WTC11 (cell line): ENCODE results near the gene PNLIP. TPM values are rescaled to one million over a fixed set of nuclear protein-coding genes. Genes with fewer than 3 reads are reported as not detected.
A peak's percentile ranks its signal among the peaks of the same experiment; 100 is the strongest.

ENCODE experiments used
- ATAC-seq: fragments of 200-7000 bp; cut with Tn5 transposase; 2 replicates; pipeline ENCODE4 v1.10.0; 2021; ENCODE audit warnings: mild to moderate bottlenecking, moderate library complexity
- CTCF ChIA-PET: fragments of 300-600 bp; sonication (Branson Sonifier 250); formaldehyde crosslinking; loops from one replicate; lab custom pipeline; 2021; ENCODE audit warnings: antibody characterized with exemption; lab: Charles Lee
- POLR2A ChIA-PET: fragments of 350-600 bp; sonication (Branson Sonifier 250); formaldehyde crosslinking; loops from one replicate; lab custom pipeline; 2021; ENCODE audit warnings: antibody characterized with exemption; lab: Charles Lee
- DNase-seq: peaks from one replicate; pipeline ENCODE4 v3.0.0; 2021; ENCODE audit warnings: low spot score
- H3K27ac Mint-ChIP-seq: 2 replicates; pipeline ENCODE4 v1.8.0; 2021; ENCODE audit warnings: mixed read lengths
- H3K27me3 Mint-ChIP-seq: 2 replicates; pipeline ENCODE4 v1.8.0; 2021; ENCODE audit warnings: low read depth, mild to moderate bottlenecking, moderate library complexity, mixed read lengths
- H3K36me3 Mint-ChIP-seq: 2 replicates; pipeline ENCODE4 v1.8.0; 2021; ENCODE audit warnings: mixed read lengths
- H3K4me1 Mint-ChIP-seq: 2 replicates; pipeline ENCODE4 v1.8.0; 2022; ENCODE audit warnings: mixed read lengths
- H3K4me3 Mint-ChIP-seq: 2 replicates; pipeline ENCODE4 v1.8.0; 2021; ENCODE audit warnings: mild to moderate bottlenecking, moderate library complexity, mixed read lengths
- H3K9me3 Mint-ChIP-seq: 2 replicates; pipeline ENCODE4 v1.8.0; 2021; ENCODE audit warnings: mixed read lengths
- CREM ChIP-seq: sonication (generic); formaldehyde crosslinking; IDR thresholded peaks from 2 replicates; pipeline ENCODE4 v1.8.1; 2022; ENCODE audit warnings: mild to moderate bottlenecking, missing genetic modification reagents, moderate library complexity
- FOXP1 ChIP-seq: sonication (generic); formaldehyde crosslinking; IDR thresholded peaks from 2 replicates; pipeline ENCODE4 v1.8.0; 2022; ENCODE audit warnings: missing genetic modification reagents, mild to moderate bottlenecking, moderate library complexity, borderline replicate concordance
- IRF2 ChIP-seq: sonication (generic); formaldehyde crosslinking; IDR thresholded peaks from 2 replicates; pipeline ENCODE4 v1.8.0; 2022; ENCODE audit warnings: low read depth, missing genetic modification reagents, borderline replicate concordance
- MYBL2 ChIP-seq: sonication (generic); formaldehyde crosslinking; IDR thresholded peaks from 2 replicates; pipeline ENCODE4 v1.8.1; 2023; ENCODE audit warnings: mild to moderate bottlenecking, moderate library complexity, missing genetic modification reagents
- NFE2L1 ChIP-seq: sonication (generic); formaldehyde crosslinking; IDR thresholded peaks from 2 replicates; pipeline ENCODE4 v1.8.1; 2023; ENCODE audit warnings: missing genetic modification reagents
- NR3C1 ChIP-seq: sonication (generic); formaldehyde crosslinking; conservative IDR thresholded peaks from 2 replicates; pipeline ENCODE4 v1.8.1; 2023; ENCODE audit warnings: low read depth, mild to moderate bottlenecking, missing genetic modification reagents
- RORB ChIP-seq: fragments of 250-450 bp; sonication (Bioruptor Pico); IDR thresholded peaks from 2 replicates; pipeline ENCODE4 v1.9.0; 2021; ENCODE audit warnings: mild to moderate bottlenecking
- TEAD4 ChIP-seq: sonication (generic); formaldehyde crosslinking; IDR thresholded peaks from 2 replicates; pipeline ENCODE4 v1.8.0; 2022; ENCODE audit warnings: mild to moderate bottlenecking, missing genetic modification reagents
- TP53 ChIP-seq: sonication (generic); formaldehyde crosslinking; IDR thresholded peaks from 2 replicates; pipeline ENCODE4 v1.8.1; 2023; ENCODE audit warnings: mild to moderate bottlenecking, missing genetic modification reagents
- total RNA-seq: library from RNA; stranded (reverse); gene quantifications from 3 replicates; pipeline ENCODE4 v1.2.3, GENCODE V29; 2021
- TF ChIP-seq, protein P1 (sequence below): sonication (generic); formaldehyde crosslinking; IDR thresholded peaks from 2 replicates; pipeline ENCODE4 v1.8.1; 2022; ENCODE audit warnings: low read depth, missing genetic modification reagents, borderline replicate concordance
- TF ChIP-seq, protein P2 (sequence below): sonication (generic); formaldehyde crosslinking; IDR thresholded peaks from 2 replicates; pipeline ENCODE4 v1.8.0; 2022; ENCODE audit warnings: mild to moderate bottlenecking, missing genetic modification reagents
- TF ChIP-seq, protein P3 (sequence below): sonication (generic); formaldehyde crosslinking; IDR thresholded peaks from 2 replicates; pipeline ENCODE4 v1.8.1; 2023; ENCODE audit warnings: mild to moderate bottlenecking, missing genetic modification reagents
- TF ChIP-seq, protein P4 (sequence below): sonication (generic); formaldehyde crosslinking; IDR thresholded peaks from 2 replicates; pipeline ENCODE4 v1.8.1; 2023; ENCODE audit warnings: mild to moderate bottlenecking, moderate library complexity, missing genetic modification reagents
- TF ChIP-seq, protein P5 (sequence below): sonication (generic); formaldehyde crosslinking; IDR thresholded peaks from 2 replicates; pipeline ENCODE4 v1.8.1; 2023; ENCODE audit warnings: mild to moderate bottlenecking, missing genetic modification reagents, moderate library complexity
- TF ChIP-seq, protein P6 (sequence below): sonication (generic); formaldehyde crosslinking; IDR thresholded peaks from 2 replicates; pipeline ENCODE4 v1.8.0; 2022; ENCODE audit warnings: mild to moderate bottlenecking, missing genetic modification reagents
- TF ChIP-seq, protein P7 (sequence below): sonication (generic); formaldehyde crosslinking; IDR thresholded peaks from 2 replicates; pipeline ENCODE4 v1.8.1; 2022; ENCODE audit warnings: missing genetic modification reagents, borderline replicate concordance

PNLIP gene
- total RNA-seq, 1 experiment from 2014 or later: 1.6 TPM

DNA sequence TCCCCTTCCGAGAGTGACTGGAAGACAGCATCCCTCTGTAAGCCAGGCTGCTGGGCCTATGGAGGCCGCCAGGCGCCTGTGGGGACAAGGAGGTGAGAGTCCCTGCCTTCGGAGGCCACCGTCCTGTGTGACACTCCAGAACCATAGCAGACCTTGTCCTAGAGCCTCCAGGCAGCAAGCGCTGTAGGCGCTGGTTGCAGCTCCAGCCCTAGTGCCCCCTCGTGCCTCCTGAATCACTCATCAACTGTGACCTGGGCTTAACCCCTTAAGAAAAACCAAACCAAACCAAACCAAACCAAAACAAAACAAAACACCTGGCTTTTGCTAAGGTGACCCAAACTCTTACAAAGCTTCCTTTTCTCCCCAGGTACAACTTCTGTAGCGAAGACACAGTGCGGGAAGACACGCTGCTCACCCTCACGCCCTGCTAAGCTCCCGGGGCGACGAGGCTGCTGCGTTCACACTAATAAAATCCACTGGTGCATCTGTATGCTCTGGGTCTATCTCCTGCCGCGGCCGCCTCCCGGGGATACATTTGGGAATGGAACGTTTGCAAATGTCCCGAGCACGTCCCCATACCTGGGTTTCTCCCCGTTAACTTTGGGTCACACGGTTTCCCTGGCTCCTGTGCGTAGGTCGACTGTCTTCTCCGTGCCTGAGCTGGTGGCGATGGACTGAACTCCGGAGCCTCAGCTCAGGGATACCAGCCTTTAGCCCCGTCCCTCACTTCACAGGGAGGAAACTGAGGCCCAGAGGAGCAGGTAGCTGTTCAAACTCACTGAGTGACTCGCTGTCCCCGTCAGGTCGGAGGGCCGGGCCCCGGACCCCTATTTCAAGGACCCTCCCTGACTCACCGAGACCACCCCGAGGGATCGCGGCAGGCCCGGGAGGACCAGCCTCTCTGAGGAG is 63.2 kb downstream of the PNLIP start:
- ChIA-PET POLR2A (no interaction called here), CTCF (interaction anchor here (0.7 to 1.4 kb wide), 3 partner anchors 9 to 46 kb away, joined by 4 to 8 read pairs (median 5); no protein-coding TSS in a partner anchor)
- Mint-ChIP-seq H3K27me3 (peaks cover 18% of the 10 kb centered on the region), H3K36me3 (no peaks in the 10 kb centered on the region), H3K9me3 (peaks cover 8% of the 10 kb centered on the region), H3K4me1 (peaks cover 9% of the 10 kb centered on the region), H3K27ac (no peak overlapping the region), H3K4me3 (peak overlapping the region; percentile 78)
- TF ChIP-seq, protein P1, sequence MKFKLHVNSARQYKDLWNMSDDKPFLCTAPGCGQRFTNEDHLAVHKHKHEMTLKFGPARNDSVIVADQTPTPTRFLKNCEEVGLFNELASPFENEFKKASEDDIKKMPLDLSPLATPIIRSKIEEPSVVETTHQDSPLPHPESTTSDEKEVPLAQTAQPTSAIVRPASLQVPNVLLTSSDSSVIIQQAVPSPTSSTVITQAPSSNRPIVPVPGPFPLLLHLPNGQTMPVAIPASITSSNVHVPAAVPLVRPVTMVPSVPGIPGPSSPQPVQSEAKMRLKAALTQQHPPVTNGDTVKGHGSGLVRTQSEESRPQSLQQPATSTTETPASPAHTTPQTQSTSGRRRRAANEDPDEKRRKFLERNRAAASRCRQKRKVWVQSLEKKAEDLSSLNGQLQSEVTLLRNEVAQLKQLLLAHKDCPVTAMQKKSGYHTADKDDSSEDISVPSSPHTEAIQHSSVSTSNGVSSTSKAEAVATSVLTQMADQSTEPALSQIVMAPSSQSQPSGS (CRISPR knock-in tag): no peak
- TF ChIP-seq FOXP1 (CRISPR knock-in tag) (no peak), NR3C1 (CRISPR knock-in tag) (no peak), RORB (no peak), TP53 (CRISPR knock-in tag) (no peak), IRF2 (CRISPR knock-in tag) (no peak), TEAD4 (CRISPR knock-in tag) (no peak), CREM (CRISPR knock-in tag) (no peak), NFE2L1 (no peak)
- TF ChIP-seq, protein P2, sequence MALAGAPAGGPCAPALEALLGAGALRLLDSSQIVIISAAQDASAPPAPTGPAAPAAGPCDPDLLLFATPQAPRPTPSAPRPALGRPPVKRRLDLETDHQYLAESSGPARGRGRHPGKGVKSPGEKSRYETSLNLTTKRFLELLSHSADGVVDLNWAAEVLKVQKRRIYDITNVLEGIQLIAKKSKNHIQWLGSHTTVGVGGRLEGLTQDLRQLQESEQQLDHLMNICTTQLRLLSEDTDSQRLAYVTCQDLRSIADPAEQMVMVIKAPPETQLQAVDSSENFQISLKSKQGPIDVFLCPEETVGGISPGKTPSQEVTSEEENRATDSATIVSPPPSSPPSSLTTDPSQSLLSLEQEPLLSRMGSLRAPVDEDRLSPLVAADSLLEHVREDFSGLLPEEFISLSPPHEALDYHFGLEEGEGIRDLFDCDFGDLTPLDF (CRISPR knock-in tag): no peak
- TF ChIP-seq, protein P3, sequence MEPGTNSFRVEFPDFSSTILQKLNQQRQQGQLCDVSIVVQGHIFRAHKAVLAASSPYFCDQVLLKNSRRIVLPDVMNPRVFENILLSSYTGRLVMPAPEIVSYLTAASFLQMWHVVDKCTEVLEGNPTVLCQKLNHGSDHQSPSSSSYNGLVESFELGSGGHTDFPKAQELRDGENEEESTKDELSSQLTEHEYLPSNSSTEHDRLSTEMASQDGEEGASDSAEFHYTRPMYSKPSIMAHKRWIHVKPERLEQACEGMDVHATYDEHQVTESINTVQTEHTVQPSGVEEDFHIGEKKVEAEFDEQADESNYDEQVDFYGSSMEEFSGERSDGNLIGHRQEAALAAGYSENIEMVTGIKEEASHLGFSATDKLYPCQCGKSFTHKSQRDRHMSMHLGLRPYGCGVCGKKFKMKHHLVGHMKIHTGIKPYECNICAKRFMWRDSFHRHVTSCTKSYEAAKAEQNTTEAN (CRISPR knock-in tag): no peak
- TF ChIP-seq, protein P4, sequence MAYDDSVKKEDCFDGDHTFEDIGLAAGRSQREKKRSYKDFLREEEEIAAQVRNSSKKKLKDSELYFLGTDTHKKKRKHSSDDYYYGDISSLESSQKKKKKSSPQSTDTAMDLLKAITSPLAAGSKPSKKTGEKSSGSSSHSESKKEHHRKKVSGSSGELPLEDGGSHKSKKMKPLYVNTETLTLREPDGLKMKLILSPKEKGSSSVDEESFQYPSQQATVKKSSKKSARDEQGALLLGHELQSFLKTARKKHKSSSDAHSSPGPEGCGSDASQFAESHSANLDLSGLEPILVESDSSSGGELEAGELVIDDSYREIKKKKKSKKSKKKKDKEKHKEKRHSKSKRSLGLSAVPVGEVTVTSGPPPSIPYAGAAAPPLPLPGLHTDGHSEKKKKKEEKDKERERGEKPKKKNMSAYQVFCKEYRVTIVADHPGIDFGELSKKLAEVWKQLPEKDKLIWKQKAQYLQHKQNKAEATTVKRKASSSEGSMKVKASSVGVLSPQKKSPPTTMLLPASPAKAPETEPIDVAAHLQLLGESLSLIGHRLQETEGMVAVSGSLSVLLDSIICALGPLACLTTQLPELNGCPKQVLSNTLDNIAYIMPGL (CRISPR knock-in tag): no peak
- DNase-seq: peak; percentile 20
- ATAC-seq: peak; percentile 13

DNA sequence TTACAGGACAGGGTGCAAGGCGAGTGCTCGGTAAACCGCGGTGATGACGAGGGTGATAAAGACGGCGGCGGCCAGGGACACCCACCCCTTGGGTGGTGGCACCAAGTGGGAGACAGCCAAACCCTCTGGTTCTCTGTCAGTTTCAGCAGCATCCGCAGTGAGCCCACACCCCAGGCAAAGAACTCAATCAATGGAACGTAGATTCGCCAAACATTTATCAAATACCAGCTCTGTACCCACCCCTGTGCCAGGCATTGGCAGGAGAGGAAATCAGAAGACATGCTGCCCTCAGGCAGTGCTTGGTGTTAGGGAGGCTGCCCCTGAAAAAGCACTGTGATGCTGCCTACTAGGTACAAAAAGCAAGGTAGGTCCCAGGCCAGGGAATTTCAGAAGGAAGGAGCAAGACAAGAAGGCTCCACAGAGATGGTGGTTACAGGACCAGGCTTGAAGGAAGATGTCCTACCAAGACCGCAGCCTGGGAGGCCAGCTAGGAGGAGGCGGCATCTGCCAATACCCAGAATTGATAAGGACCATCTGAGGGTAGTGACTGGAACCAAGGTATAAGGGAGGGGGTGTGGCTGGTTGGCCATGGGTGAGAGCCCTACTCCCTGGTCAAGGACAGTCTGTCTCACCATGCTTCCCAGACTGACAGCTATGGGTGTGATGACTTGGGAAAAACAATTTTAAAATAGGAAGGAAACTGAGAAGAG is 64.9 kb downstream of the PNLIP start:
- Mint-ChIP-seq H3K9me3 (peaks cover 18% of the 10 kb centered on the region), H3K27me3 (peaks cover 20% of the 10 kb centered on the region), H3K27ac (no peak overlapping the region), H3K4me3 (peak overlapping the region; percentile 72; the same call in 1 of the 2 replicates), H3K4me1 (peaks cover 12% of the 10 kb centered on the region), H3K36me3 (peaks cover 3% of the 10 kb centered on the region; the same call in 1 of the 2 replicates)
- ATAC-seq (no peak), DNase-seq (no peak)
- no peak for TF ChIP-seq MYBL2 (CRISPR knock-in tag)
- TF ChIP-seq, protein P5, sequence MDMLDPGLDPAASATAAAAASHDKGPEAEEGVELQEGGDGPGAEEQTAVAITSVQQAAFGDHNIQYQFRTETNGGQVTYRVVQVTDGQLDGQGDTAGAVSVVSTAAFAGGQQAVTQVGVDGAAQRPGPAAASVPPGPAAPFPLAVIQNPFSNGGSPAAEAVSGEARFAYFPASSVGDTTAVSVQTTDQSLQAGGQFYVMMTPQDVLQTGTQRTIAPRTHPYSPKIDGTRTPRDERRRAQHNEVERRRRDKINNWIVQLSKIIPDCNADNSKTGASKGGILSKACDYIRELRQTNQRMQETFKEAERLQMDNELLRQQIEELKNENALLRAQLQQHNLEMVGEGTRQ (CRISPR knock-in tag): no peak
- TF ChIP-seq, protein P6, sequence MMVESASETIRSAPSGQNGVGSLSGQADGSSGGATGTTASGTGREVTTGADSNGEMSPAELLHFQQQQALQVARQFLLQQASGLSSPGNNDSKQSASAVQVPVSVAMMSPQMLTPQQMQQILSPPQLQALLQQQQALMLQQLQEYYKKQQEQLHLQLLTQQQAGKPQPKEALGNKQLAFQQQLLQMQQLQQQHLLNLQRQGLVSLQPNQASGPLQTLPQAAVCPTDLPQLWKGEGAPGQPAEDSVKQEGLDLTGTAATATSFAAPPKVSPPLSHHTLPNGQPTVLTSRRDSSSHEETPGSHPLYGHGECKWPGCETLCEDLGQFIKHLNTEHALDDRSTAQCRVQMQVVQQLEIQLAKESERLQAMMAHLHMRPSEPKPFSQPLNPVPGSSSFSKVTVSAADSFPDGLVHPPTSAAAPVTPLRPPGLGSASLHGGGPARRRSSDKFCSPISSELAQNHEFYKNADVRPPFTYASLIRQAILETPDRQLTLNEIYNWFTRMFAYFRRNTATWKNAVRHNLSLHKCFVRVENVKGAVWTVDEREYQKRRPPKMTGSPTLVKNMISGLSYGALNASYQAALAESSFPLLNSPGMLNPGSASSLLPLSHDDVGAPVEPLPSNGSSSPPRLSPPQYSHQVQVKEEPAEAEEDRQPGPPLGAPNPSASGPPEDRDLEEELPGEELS (CRISPR knock-in tag): no peak
- TF ChIP-seq, protein P1 (CRISPR knock-in tag): no peak
- TF ChIP-seq, protein P7, sequence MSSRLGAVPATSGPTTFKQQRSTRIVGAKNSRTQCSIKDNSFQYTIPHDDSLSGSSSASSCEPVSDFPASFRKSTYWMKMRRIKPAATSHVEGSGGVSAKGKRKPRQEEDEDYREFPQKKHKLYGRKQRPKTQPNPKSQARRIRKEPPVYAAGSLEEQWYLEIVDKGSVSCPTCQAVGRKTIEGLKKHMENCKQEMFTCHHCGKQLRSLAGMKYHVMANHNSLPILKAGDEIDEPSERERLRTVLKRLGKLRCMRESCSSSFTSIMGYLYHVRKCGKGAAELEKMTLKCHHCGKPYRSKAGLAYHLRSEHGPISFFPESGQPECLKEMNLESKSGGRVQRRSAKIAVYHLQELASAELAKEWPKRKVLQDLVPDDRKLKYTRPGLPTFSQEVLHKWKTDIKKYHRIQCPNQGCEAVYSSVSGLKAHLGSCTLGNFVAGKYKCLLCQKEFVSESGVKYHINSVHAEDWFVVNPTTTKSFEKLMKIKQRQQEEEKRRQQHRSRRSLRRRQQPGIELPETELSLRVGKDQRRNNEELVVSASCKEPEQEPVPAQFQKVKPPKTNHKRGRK: no peak
- CTCF ChIA-PET: no interaction called here
- POLR2A ChIA-PET: no interaction called here
